Kidney tubule cell (primary cell): ENCODE data around the gene GGACT.

ENCODE experiments used
- DNase-seq: peaks from one replicate; pipeline ENCODE4 v3.0.0-alpha.2; 2018; ENCODE audit warnings: low spot score

Gene GGACT

GRCh38 chr13:100547791-100548201 lies 40.8 kb downstream of the GGACT start:
- DNase-seq, result no peak

- DNase-seq, result no peak
Observed at GRCh38 chr13:100546713-100547405, 41.7 kb downstream of the GGACT start.

DNA sequence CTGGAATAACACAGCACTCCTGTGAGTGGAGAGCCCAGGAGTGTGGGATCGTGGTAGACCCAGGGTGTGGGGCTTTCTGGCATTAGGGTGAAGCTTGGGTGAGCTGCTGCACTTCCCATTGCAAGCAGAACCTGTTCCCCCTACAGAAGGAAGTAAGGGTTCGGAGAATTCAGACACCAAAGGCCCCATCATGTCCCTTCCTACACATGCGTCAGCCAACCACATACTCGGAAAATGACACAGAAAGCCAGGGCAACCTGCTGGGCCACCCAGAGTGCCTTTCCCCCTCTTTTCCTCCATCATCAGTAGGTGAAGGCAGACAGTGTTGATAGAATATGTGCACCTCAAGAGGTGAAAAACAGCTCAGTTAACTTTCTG lies 42.9 kb downstream of the GGACT start:
- no peak for DNase-seq

GRCh38 chr13:100544866-100545683 lies 43.5 kb downstream of the GGACT start:
- peak; percentile 75 for DNase-seq

- DNase-seq, result peak; percentile 35
Observed at GRCh38 chr13:100543872-100544602, 44.6 kb downstream of the GGACT start.

DNA sequence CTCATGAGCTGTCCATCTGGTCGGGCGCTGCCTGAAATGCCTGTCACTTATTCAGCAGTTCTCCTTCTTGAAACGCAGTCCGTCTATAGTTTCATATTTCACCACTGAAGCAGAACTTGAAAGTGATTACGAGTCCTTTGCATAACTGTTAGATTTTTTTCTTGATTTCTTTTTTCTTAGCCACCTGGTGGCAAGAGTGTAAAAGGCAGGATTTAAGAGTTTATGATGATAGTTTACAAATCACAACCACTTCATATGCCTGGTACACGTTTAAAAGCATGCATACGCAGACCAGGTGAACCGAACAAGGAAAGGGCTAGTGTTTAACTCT lies 45.8 kb downstream of the GGACT start:
- peak; percentile 35 for DNase-seq

DNA sequence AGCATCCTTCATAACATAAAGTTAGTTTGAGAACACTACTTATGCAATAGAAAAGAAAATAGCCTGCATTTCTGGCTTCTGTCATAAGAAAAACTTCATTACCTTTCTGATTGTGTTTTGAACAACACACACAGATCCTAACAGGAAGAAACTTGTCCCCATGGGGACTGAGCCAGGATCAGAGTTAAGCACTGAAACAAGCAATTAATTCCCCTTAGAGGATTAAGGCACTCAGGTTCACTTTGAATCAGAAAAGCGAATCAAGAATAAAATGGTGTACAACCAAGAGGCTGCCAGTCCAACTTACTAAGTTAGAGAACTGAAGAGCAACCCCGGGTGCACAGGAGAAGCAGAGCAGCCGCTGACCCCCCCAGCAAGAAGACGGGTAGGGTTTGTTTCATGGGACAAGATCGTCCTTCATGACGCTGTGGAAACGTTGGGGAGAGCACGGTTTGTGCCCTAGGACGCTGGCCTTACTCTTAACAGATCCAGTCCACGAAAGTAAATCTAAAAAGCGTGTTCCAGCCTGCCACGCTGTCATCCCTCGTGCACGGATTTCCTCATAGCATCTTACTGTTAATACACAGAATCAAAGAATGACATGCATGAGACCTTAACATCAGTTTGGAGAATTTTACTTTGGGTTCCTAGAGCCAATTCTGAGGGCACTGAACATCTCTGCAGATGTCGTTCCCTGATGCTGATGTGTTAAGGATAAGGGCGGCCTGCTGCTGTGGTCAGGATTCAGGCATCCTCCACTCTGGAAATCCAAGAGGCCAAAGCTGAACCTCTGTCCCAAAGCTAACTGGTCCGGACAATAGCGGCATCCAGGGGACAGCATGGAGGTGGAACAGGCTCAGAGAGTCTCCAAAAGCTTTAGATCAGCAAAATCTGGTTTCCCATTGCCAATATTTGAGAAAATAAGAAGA lies 46.4 kb downstream of the GGACT start:
- no peak for DNase-seq

DNA sequence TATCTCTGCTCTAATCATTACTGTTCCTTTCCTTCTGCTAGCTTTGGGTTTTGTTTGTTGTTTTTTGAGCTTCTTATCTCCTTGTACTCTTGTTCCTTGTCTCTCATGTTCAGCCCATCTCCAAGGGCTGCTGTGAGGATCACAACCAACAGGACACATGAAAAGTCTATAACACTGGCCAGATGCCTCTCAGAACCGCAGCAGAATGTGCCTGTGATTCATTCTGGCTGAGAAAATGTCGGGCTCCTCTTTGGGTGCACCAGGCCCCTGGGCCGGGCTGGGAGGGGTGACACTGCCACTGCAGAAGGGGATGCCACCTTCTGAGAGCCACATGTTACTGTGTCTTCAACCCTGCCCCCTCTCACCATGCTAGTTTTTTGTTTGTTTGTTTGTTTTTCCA lies 48.0 kb downstream of the GGACT start:
- DNase-seq, result no peak

DNA sequence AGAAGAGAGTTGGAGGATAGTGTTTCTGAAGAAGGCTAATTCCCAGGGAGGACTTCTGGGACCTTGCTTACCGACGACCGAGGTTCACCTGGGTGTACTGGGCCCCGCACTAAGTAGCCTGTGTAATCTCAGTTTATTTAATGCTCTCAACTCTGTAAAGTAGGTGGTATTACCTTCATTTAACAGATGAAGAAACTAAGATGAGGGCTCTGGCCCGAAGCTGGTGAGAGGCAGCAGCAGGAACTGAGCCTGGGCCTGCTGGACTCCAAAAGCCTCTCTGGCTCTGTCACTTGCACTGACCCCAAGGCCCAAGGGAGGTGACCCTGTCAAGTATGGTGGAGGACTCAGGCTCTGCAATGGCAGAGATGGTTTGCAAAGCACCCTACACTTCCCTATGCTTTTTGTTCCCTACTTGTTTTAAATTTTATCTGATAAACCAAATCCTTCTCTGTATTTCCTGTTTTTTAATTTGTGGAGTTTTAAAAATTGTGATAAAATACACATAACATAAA lies 50.6 kb downstream of the GGACT start:
- DNase-seq, result no peak

- DNase-seq, result no peak
Observed at GRCh38 chr13:100537486-100537885, 51.1 kb downstream of the GGACT start.

- DNase-seq, result no peak
Observed at GRCh38 chr13:100536643-100537180, 51.9 kb downstream of the GGACT start.

DNA sequence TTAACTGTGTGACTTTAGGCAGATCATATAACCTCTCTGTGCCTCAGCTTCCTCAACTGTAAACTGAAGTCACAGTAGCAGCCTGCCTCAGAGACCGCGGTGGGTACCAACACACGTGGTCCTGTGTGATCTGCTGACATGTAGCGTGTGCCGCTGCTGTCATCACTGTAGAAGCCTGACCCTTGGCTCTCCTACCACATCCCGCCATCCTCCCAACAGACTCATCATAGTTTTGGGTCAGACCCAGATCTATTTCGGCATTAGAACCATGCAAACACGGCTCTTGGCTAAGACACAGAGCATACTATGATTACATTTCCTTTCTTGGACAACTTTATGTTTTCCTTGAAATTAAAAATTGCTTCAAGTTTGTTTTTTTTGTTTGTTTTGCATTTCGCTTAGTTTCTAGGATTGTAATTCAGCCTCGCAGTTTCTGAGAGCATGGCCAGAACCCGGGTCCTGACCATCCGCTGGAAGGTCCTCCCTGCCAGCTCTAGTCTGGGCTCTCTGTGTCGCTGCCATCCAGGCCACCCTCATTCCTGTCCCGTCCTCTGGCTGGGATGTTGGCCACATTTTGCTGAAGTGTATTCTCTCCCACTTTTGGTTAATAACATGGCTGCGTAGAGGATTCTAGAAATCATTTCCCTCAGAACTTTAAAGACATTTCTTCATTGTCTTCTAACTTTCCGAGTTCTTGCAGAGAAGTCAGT lies 53.0 kb downstream of the GGACT start:
- DNase-seq, result no peak

- DNase-seq, result no peak
Observed at GRCh38 chr13:100534911-100535310, 53.7 kb downstream of the GGACT start.

GRCh38 chr13:100534147-100534843 lies 54.3 kb downstream of the GGACT start:
- DNase-seq, result no peak

GRCh38 chr13:100533588-100534041 lies 55.0 kb downstream of the GGACT start:
- peak; percentile 46 for DNase-seq

- DNase-seq, result no peak
Observed at GRCh38 chr13:100532836-100533435, 55.7 kb downstream of the GGACT start.

DNA sequence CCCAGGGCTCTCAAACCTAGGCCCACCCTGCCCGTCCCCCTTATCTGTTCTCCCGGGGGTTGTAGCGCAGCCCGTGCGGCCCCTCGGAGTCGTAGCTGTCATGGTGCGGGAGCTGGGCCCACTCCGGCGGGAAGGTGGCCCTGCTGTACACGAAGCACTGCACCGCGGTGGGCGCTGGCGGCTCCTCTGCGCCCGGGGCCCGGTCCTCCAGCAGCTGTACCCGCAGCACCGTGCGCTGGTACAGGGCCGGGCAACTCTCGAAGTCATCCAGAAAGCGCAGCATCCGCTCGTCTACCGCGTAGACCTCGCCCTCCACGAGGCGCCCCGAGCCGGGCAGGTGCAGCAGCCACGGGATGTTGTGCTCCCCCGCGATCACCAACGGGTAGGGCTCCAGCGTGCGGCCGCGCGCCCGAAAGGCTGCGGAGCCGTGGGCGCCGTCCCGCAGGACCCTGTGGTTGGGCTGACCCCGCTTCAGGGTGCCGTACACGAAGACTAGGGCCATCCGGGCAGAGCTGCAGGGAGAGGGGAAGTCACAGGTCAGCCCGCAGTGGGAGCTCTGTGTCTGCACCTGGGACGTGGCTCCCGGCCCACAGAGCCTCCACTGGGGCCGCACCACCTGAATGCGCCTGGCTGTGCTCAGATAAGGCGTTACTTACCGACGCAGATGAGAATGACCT lies 56.4 kb downstream of the GGACT start:
- DNase-seq, result no peak

DNA sequence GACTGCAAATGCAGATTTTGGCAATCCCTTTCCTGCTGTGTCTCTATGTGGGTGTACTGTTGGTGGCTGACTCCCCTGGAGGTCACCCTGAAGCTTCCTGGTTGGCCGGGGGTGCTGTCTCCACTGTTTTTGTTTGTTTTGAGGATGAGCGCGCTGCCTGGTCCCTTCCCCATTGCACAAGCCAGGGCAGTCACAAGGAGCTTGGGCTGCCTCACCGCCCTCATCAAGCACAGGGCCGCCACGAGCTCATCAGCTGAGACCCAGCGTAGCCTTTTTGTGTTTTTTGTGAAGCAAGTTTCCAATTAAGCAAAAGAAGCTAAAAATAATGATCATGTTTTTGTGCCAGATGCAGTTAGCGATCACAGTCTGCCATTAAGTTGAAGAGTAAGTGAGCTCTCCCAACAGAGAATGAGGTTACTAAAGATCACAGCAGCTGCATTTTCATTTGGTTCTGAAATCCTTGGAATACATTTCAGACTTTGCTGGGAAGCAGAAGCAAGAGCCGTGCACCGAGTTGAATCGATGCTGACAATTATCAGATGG lies 57.8 kb downstream of the GGACT start:
- DNase-seq, result peak; percentile 11
